Loucy (cell line): ENCODE measurements around the gene EPHA2.

Source experiments
- EZH2phosphoT487 ChIP-seq: fragments of 200-600 bp; IDR thresholded peaks from 2 replicates; pipeline ENCODE4 v1.6.1; 2018; ENCODE audit warnings: antibody characterized with exemption, mild to moderate bottlenecking, moderate library complexity, borderline replicate concordance
- TF ChIP-seq, protein P1 (sequence below): fragments of 200-600 bp; sonication (generic); conservative IDR thresholded peaks from 2 replicates; pipeline ENCODE4 v1.5.1; 2014; ENCODE audit warnings: mild to moderate bottlenecking, antibody characterized with exemption, low read length

GRCh38 chr1:16175610-16176553 is 20.0 kb upstream of the EPHA2 start:
- TF ChIP-seq, protein P1, sequence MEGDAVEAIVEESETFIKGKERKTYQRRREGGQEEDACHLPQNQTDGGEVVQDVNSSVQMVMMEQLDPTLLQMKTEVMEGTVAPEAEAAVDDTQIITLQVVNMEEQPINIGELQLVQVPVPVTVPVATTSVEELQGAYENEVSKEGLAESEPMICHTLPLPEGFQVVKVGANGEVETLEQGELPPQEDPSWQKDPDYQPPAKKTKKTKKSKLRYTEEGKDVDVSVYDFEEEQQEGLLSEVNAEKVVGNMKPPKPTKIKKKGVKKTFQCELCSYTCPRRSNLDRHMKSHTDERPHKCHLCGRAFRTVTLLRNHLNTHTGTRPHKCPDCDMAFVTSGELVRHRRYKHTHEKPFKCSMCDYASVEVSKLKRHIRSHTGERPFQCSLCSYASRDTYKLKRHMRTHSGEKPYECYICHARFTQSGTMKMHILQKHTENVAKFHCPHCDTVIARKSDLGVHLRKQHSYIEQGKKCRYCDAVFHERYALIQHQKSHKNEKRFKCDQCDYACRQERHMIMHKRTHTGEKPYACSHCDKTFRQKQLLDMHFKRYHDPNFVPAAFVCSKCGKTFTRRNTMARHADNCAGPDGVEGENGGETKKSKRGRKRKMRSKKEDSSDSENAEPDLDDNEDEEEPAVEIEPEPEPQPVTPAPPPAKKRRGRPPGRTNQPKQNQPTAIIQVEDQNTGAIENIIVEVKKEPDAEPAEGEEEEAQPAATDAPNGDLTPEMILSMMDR = no peak
- no peak for TF ChIP-seq EZH2phosphoT487
